ENCODE measurements around the gene ADM. TPM values are rescaled to one million over a fixed set of nuclear protein-coding genes. Genes with fewer than 3 reads are reported as not detected.
A peak's percentile ranks its signal among the peaks of the same experiment; 100 is the strongest.

ADM gene
- total and polyA plus RNA-seq, 8 donors: 7.3 to 51.4 (median 12.0) TPM

DNA sequence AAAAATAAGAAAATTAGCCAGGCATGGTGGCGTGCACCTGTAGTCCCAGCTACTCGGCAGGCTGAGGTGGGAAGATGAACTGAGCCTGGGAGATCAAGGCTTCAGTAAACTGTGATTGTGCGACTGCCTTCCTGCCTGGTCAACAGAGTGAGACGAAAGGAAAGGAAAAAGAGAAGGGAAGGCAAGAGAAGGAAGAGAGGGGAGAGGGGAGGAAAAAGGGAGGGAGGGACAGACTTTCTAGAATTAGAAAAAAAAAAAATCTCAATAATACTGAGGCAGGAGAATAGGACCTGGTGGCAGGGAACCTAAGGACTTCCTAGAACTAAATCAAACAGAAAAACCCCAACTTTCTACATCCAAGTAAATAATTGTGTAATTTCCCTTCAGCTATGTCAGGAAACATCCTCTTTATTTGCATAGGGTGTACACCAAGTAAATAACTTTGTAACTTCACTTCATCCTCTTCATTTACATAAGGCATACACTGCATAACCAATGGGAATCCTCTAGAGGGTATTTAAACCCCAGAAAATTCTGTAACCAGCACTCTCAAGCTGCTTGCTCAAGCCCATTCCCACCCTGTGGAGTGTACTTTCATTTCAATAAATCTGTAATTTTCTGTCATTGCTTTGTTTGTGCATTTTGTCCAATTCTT lies 19.6 kb upstream of the ADM start:
- TF ChIP-seq, protein P1, sequence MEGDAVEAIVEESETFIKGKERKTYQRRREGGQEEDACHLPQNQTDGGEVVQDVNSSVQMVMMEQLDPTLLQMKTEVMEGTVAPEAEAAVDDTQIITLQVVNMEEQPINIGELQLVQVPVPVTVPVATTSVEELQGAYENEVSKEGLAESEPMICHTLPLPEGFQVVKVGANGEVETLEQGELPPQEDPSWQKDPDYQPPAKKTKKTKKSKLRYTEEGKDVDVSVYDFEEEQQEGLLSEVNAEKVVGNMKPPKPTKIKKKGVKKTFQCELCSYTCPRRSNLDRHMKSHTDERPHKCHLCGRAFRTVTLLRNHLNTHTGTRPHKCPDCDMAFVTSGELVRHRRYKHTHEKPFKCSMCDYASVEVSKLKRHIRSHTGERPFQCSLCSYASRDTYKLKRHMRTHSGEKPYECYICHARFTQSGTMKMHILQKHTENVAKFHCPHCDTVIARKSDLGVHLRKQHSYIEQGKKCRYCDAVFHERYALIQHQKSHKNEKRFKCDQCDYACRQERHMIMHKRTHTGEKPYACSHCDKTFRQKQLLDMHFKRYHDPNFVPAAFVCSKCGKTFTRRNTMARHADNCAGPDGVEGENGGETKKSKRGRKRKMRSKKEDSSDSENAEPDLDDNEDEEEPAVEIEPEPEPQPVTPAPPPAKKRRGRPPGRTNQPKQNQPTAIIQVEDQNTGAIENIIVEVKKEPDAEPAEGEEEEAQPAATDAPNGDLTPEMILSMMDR (IDR thresholded peaks at IDR 0.05): no peak
- intact Hi-C loops (cut with DNase I): no loop called here
- H3K27ac ChIP-seq: peak overlapping the region in 1 of 2 donors; percentile 78
- H3K4me1 ChIP-seq: peaks cover 0 to 61% of the 10 kb centered on the region in 2 donors
- no peaks in the 10 kb centered on the region for H3K36me3 ChIP-seq
- ATAC-seq (peak; percentile 56), DNase-seq (no peak)
- H3K9me3 ChIP-seq: no peaks in the 10 kb centered on the region
- no peak overlapping the region for H3K4me3 ChIP-seq
- H3K27me3 ChIP-seq: no peaks in the 10 kb centered on the region

DNA sequence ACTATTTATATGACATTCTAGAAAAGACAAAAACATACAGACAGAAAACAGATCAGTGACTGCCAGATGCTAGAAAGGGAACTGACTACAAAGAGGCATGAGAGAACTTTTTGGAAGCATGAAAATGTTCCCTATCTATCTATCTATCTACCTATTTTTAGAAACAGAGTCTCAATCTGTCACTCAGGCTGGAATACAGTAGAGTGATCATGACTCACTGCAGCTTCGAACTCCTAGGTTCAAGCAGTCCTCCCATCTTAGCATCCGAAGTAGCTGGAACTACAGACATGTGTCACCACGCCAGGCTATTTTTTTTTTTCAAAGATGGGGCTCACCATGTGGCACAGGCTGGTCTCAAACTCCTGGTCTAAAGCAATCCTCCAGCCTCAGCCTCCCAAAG lies 17.7 kb upstream of the ADM start:
- H3K27me3 ChIP-seq: no peaks in the 10 kb centered on the region
- DNase-seq (no peak), ATAC-seq (no peak)
- intact Hi-C loops (cut with DNase I): no loop called here
- H3K9me3 ChIP-seq: no peaks in the 10 kb centered on the region
- H3K4me1 ChIP-seq: peaks cover 3 to 79% of the 10 kb centered on the region in 2 donors
- no peaks in the 10 kb centered on the region for H3K36me3 ChIP-seq
- H3K4me3 ChIP-seq: no peak overlapping the region
- H3K27ac ChIP-seq: no peak overlapping the region
- TF ChIP-seq, protein P1 (IDR thresholded peaks at IDR 0.05): no peak

DNA sequence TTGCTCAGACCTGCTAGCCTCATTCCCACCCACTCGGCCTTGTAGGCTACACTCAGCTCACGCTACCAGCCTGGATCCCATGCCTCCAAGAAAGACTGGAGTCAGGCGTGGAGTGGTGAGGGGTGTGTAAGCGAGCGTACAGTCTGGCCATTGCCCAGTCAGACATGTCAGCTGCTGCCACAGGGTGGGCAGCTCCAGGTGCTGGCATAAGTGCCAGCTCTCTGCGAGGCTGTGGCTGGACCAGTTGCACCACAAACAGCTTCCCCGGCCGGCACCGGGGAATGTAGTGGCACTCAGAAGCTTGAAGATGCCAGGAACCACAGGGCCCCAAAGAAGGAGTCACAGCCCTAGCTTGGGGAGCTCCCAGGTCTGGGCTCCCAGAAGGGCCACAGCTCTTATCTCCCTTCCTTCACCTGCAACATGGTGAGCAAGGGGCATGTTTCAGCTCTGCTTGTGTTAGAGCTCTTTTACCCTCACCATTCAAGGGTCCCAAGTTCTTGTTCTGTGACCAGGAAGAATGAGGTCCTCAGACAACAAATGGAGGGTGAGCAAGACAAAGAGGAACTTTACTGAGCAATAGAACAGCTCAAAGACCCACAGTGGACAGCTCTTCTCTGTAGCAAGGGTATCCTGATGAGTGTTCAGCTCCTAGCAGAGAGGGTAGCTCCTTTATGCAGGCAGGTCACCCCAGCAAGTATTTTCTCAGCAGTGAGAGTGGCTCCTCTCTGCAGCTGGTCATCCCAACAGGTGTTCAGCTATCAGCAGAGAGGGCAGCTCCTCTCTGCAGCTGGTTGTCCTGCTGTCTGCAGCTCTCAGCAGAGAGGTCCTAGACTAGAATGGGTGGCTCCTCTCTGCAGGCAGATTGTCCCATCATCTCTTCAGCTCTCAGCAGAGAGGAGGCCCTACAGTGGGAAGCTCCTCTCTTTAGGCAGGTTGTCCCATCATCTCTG lies 16.8 kb upstream of the ADM start:
- ATAC-seq (no peak), DNase-seq (peak in 1 of 4 donors; percentile 75)
- H3K4me1 ChIP-seq: peaks cover 6 to 88% of the 10 kb centered on the region in 2 donors
- intact Hi-C loops (cut with DNase I): no loop called here
- H3K27ac ChIP-seq: peak overlapping the region in 1 of 2 donors; percentile 57
- no peaks in the 10 kb centered on the region for H3K9me3 ChIP-seq
- H3K27me3 ChIP-seq: no peaks in the 10 kb centered on the region
- no peak overlapping the region for H3K4me3 ChIP-seq
- TF ChIP-seq, protein P1 (IDR thresholded peaks at IDR 0.05): no peak
- no peaks in the 10 kb centered on the region for H3K36me3 ChIP-seq

DNA sequence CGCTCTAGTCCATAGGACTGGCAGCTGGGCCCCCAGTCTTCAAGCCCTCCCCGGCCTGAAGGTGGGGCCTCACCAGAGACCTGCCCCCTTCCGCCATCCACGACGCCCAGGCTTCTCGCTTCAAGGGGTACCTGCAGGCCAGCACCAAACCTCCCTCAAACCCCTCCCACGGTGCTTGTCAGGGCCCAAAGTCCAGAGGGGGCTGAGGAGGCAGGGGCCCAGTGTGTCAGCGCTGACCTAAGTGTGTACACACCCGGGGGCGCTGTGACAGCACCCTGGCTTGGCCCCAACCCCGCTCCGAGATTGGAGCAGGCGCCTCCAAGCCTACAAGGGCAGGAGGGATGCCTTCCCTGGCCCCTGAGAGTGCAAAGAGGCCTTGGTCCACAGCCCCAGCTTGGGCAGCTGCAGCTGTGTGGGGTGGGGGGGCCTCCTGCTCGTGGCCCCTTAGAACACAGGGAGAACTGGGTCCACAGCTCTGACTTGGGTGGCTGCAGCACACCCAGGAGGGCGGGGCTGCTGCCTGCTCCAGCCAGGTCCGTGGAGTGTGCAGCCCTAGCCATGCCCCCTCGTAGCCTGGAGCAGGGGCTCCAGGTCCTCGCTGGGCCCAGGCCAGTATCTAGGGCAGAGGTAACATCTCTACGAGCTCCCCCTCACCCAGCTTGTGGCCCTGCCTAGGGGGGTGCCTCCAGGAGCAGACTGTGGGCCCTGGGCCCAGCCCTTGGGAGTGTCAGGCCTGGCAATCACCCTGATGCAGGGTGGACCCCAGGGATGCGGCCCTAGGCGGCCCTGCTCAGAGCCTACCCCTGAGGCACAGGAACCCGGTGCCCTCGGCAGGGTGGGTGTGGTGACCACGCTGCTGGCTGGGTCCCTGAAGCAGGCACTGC lies 15.8 kb upstream of the ADM start:
- Histone ChIP-seq H3K27me3 (no peaks in the 10 kb centered on the region), H3K9me3 (no peaks in the 10 kb centered on the region), H3K27ac (peak overlapping the region in 1 of 2 donors; percentile 57), H3K36me3 (no peaks in the 10 kb centered on the region), H3K4me3 (no peak overlapping the region), H3K4me1 (peaks cover 6 to 87% of the 10 kb centered on the region in 2 donors)
- intact Hi-C loops (cut with DNase I): no loop called here
- no peak for ATAC-seq
- no peak for DNase-seq
- TF ChIP-seq, protein P1 (IDR thresholded peaks at IDR 0.05): no peak

All from left lung (tissue), 10 donors.